ENCODE measurements around the gene CHMP2A. TPM values are rescaled to one million over a fixed set of nuclear protein-coding genes. Genes with fewer than 3 reads are reported as not detected.
A peak's percentile ranks its signal among the peaks of the same experiment; 100 is the strongest.

CHMP2A gene
- 100 to 1,000 TPM; 106 to 116 (median 114) TPM for total RNA-seq
- 196 TPM for polyA plus RNA-seq
- long read RNA-seq, donor 1, transcript CHMP2A-208 (6 exons, 885 nt): minor isoform, 14 of 85 reads
- long read RNA-seq, donor 1, transcript CHMP2A-206 (5 exons, 1,178 nt): minor isoform, 5 of 85 reads
- long read RNA-seq, donor 1, transcript CHMP2A-201 (6 exons, 913 nt): major isoform, 63 of 85 reads
- long read RNA-seq, donor 1, partial matches to known transcripts: 0 of 85 reads
- long read RNA-seq, donor 1, other reads (novel, unspliced or antisense): 3 of 85 reads
- long read RNA-seq, donor 2, transcript CHMP2A-201 (6 exons, 913 nt): major isoform, 32 of 46 reads
- long read RNA-seq, donor 2, transcript CHMP2A-208 (6 exons, 885 nt): minor isoform, 8 of 46 reads
- long read RNA-seq, donor 2, partial matches to known transcripts: 2 of 46 reads
- long read RNA-seq, donor 2, other reads (novel, unspliced or antisense): 3 of 46 reads
- long read RNA-seq, donor 3, transcript CHMP2A-206 (5 exons, 1,178 nt): minor isoform, 8 of 50 reads
- long read RNA-seq, donor 3, transcript CHMP2A-208 (6 exons, 885 nt): minor isoform, 8 of 50 reads
- long read RNA-seq, donor 3, transcript CHMP2A-201 (6 exons, 913 nt): major isoform, 27 of 50 reads
- long read RNA-seq, donor 3, partial matches to known transcripts: 0 of 50 reads
- long read RNA-seq, donor 3, other reads (novel, unspliced or antisense): 7 of 50 reads
- long read RNA-seq, donor 4, transcript CHMP2A-208 (6 exons, 885 nt): minor isoform, 5 of 26 reads
- long read RNA-seq, donor 4, transcript CHMP2A-201 (6 exons, 913 nt): major isoform, 19 of 26 reads
- long read RNA-seq, donor 4, partial matches to known transcripts: 1 of 26 reads
- long read RNA-seq, donor 4, other reads (novel, unspliced or antisense): 1 of 26 reads

DNA sequence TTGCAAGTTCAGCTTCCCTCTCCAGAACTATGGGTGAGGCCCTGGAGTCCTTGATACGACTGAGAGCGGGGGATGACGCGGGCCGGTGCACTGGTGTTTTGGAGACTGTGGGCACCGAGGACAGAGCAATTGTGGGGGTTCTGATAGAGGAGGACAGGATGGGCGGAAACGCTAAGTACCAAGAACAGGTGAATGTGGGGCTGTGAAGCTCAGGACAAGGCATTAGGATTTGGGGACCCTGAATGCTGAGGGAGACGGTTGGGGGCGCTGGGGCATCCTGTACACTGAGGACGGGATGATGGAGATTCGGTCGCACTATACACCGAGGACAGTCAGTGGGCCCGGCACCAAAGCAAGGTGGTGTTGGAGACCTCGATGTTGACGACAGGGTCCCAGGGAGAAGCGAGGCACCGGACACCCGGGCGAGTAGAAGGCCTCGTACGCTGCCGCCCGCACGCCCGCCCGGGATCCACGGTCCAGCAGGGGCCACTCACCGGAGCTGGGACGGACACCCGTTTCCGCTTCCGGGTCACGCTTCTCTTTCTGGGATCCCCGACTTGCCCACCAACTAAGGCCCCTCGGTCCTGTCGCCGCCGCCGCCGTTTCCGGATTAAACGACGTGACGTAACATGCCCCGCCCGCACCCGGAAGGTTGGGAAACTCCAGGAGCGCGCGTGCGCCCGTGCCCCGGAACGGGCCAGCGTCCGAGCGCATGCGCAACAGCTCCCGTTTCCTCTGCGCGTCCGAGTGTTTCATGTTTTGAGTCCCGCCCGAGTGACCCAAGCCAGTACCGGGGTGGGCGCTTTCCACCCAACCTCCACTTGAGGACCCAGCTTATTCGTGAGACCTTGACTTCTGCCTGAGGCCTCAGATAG lies at the start of gene CHMP2A:
Gene CHMP2A, minus strand, starts transcription at position 612 of the 875 bp plus-strand sequence. CDS start 893 bp downstream, outside the sequence.
- ATAC-seq: peak; percentile 55 to 57
- Histone ChIP-seq H3K9me3 (ENCODE audit: control insufficient read depth, low read length) (no peaks in the 10 kb centered on the region), H3K27me3 (ENCODE audit: control insufficient read depth, insufficient read depth) (no peaks in the 10 kb centered on the region), H3K27ac (ENCODE audit: low read length) (peak within 1 kb of the TSS; percentile 84), H3K4me3 (ENCODE audit: low read length) (peak within 1 kb of the TSS; percentile 75), H3K4me1 (ENCODE audit: control insufficient read depth, insufficient read depth, low read length) (peaks cover 13% of the 10 kb centered on the region)
- WGBS: under 1% methylated on average over 69 of the region's 69 CpGs
- DNase-seq: peak; percentile 99 to 100 (median 99)
- intact Hi-C loops (cut with DNase I): no loop called here

- Histone ChIP-seq H3K4me1 (ENCODE audit: control insufficient read depth, insufficient read depth, low read length) (no peaks in the 10 kb centered on the region), H3K27me3 (ENCODE audit: control insufficient read depth, insufficient read depth) (no peaks in the 10 kb centered on the region), H3K27ac (ENCODE audit: low read length) (no peak overlapping the region), H3K9me3 (ENCODE audit: control insufficient read depth, low read length) (no peaks in the 10 kb centered on the region), H3K4me3 (ENCODE audit: low read length) (no peak overlapping the region)
- 90% methylated on average over 4 of the region's 4 CpGs for WGBS
- DNase-seq (peak in 2 of 3 donors; percentile 25 to 28), ATAC-seq (no peak)
- intact Hi-C loops (cut with DNase I): no loop called here
Observed at GRCh38 chr19:58586133-58586765, 31.3 kb upstream of the CHMP2A start.

DNA sequence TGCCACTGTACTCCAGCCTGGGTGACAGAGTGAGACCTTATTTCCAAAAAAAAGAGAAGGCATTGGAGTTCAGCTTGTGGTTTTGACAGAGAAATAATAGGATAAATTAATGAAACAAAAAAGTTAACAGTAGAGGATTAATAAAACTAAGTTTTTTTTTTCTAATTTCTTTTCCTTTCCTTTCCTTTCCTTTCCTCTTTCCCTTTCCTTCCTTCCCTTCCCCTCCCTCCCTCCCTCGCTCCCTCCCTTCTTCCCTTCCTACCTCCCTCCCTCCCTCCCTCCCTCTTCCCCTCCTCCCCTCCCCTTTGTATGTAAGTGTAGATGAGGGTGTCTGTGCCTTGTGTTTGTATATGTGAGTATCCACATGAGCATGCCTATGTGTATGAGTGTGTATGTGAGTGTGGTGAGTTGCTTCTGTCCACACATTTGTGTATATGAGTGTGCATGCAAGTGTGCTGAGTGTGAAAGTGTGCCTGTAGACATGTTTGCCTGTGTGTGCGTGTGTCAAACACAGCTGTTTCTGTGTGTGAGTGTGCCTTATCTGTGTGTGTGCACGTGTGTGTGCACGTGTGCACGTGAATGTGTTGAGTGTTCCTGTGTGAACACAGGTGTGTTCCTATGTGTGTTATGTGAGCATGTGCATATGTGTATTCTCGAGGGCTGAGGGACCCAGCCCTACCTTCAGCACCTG lies 30.7 kb upstream of the CHMP2A start:
- DNase-seq (peak in 1 of 3 donors; percentile 11), ATAC-seq (no peak)
- no peaks in the 10 kb centered on the region for H3K27me3 ChIP-seq (ENCODE audit: control insufficient read depth, insufficient read depth)
- 84% methylated on average over 6 of the region's 6 CpGs for WGBS
- H3K4me3 ChIP-seq (ENCODE audit: low read length): no peak overlapping the region
- no peaks in the 10 kb centered on the region for H3K9me3 ChIP-seq (ENCODE audit: control insufficient read depth, low read length)
- no peaks in the 10 kb centered on the region for H3K4me1 ChIP-seq (ENCODE audit: control insufficient read depth, insufficient read depth, low read length)
- intact Hi-C loops (cut with DNase I): no loop called here
- H3K27ac ChIP-seq (ENCODE audit: low read length): no peak overlapping the region

GRCh38 chr19:58584498-58585441 lies 29.9 kb upstream of the CHMP2A start:
- ATAC-seq: no peak
- H3K4me1 ChIP-seq (ENCODE audit: control insufficient read depth, insufficient read depth, low read length): no peaks in the 10 kb centered on the region
- WGBS: 85% methylated on average over 9 of the region's 9 CpGs
- no peaks in the 10 kb centered on the region for H3K27me3 ChIP-seq (ENCODE audit: control insufficient read depth, insufficient read depth)
- H3K27ac ChIP-seq (ENCODE audit: low read length): no peak overlapping the region
- no peaks in the 10 kb centered on the region for H3K9me3 ChIP-seq (ENCODE audit: control insufficient read depth, low read length)
- intact Hi-C loops (cut with DNase I): no loop called here
- peak in 1 of 3 donors; percentile 24 for DNase-seq
- H3K4me3 ChIP-seq (ENCODE audit: low read length): no peak overlapping the region

DNA sequence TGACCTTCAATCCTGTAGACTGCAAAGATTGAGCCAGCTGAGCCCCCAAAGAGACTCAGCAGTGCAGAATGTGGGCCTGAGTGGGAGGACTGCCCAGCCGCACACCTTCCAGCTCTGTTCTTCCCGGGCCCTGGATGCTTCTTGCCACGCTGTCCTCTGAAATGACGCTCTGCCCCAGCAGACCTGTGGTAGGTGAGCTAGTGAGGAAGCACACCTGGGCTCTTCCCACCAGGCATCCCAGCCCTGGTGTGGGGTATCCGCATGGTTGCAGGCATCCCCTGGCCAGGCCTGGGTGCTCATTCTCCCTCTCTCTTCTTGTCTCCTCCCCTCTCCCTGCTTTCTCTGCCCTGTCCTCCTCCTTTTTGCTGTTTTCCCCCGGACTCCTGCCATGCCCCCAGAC lies 28.1 kb upstream of the CHMP2A start:
- 95% methylated on average over 6 of the region's 6 CpGs for WGBS
- Histone ChIP-seq H3K4me3 (ENCODE audit: low read length) (no peak overlapping the region), H3K9me3 (ENCODE audit: control insufficient read depth, low read length) (no peaks in the 10 kb centered on the region), H3K4me1 (ENCODE audit: control insufficient read depth, insufficient read depth, low read length) (no peaks in the 10 kb centered on the region), H3K27ac (ENCODE audit: low read length) (no peak overlapping the region), H3K27me3 (ENCODE audit: control insufficient read depth, insufficient read depth) (no peaks in the 10 kb centered on the region)
- ATAC-seq (no peak), DNase-seq (peak in 2 of 3 donors; percentile 20 to 54)
- intact Hi-C loops (cut with DNase I): no loop called here

DNA sequence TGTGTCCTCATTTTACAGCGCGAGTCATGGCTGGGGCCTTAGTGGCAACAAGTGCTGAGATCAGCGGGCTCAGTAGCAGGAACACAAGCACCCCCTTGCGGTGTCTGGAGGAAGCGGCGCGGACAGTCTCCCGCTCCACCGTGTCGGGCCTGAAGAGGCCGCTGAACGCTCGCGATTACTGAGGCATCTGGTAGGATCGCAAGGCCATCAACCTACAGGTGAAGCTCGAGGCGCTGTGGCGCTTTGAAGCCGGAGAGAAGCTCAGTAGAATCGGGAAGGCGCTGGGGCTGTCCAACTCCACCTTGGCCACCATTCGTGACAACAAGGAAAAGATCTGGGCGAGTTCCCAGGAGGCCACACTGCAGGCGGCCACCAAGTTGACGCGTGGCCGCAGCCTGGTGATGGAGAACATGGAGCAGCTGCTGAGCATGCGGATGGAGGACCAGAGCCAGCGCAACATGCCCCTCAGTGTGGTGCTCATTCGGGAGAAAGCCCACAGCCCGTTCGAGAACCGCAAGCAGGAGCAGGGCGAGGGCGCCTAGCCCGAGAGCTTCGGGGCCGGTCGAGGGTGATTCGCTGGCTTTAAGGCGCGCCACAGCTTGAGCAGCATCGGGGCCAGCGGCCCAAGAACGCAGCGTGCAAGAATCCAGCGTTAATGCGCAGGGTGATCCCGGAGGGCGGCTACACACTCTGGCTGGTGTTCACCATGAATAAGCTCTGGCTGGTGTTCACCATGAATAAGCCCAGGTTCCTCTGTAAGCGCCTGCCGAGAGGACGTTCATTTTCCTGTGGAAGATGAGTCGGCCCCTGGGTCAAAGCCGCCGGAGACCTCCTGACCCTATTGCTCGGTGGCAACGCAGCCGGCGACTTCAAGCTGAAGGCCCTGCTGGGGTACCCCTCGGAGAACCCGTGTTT lies 26.6 kb upstream of the CHMP2A start:
- Histone ChIP-seq H3K27me3 (ENCODE audit: control insufficient read depth, insufficient read depth) (no peaks in the 10 kb centered on the region), H3K9me3 (ENCODE audit: control insufficient read depth, low read length) (no peaks in the 10 kb centered on the region), H3K27ac (ENCODE audit: low read length) (no peak overlapping the region), H3K4me3 (ENCODE audit: low read length) (no peak overlapping the region), H3K4me1 (ENCODE audit: control insufficient read depth, insufficient read depth, low read length) (no peaks in the 10 kb centered on the region)
- DNase-seq (peak; percentile 86 to 94 (median 94)), ATAC-seq (peak; percentile 89 to 90)
- WGBS: 71% methylated on average over 62 of the region's 62 CpGs
- intact Hi-C loops (cut with DNase I): no loop called here

- H3K4me3 ChIP-seq (ENCODE audit: low read length): no peak overlapping the region
- no peaks in the 10 kb centered on the region for H3K4me1 ChIP-seq (ENCODE audit: control insufficient read depth, insufficient read depth, low read length)
- H3K27me3 ChIP-seq (ENCODE audit: control insufficient read depth, insufficient read depth): no peaks in the 10 kb centered on the region
- intact Hi-C loops (cut with DNase I): no loop called here
- H3K9me3 ChIP-seq (ENCODE audit: control insufficient read depth, low read length): no peaks in the 10 kb centered on the region
- H3K27ac ChIP-seq (ENCODE audit: low read length): no peak overlapping the region
- DNase-seq (peak in 2 of 3 donors; percentile 22 to 23), ATAC-seq (no peak)
- 89% methylated on average over 8 of the region's 8 CpGs for WGBS
Observed at GRCh38 chr19:58579473-58580142, 24.7 kb upstream of the CHMP2A start.
